Measurements from ENCODE around the gene TIMM23. TPM values are rescaled to one million over a fixed set of nuclear protein-coding genes. Genes with fewer than 3 reads are reported as not detected.

TIMM23 gene
- total and polyA plus RNA-seq, 2 donors from 2014 or later: 52.0 to 107 TPM

GRCh38 chr10:46017733-46018132 lies 45.4 kb downstream of the TIMM23 start:
- peaks cover 2 to 24% (median 23%) of the 10 kb centered on the region in 3 donors for H3K4me1 ChIP-seq (ENCODE audit: control insufficient read depth in 2 of 3, insufficient read depth in 2 of 3, low read depth in 1 of 3, low read length in 3 of 3)
- intact Hi-C loops (cut with DNase I): no loop called here
- H3K27ac ChIP-seq (ENCODE audit: low read depth in 2 of 2, low read length in 2 of 2): no peak overlapping the region

GRCh38 chr10:46018453-46019176 lies 46.3 kb downstream of the TIMM23 start:
- Histone ChIP-seq H3K4me3 (ENCODE audit: low read length in 3 of 3) (peak overlapping the region in 1 of 3 donors; percentile 31), H3K9ac (ENCODE audit: low read length in 3 of 3) (peak overlapping the region in 1 of 3 donors; percentile 29), H3K27me3 (ENCODE audit: control insufficient read depth, insufficient read depth, low read length) (no peaks in the 10 kb centered on the region), H3K36me3 (ENCODE audit: control insufficient read depth in 2 of 3, insufficient read depth in 3 of 3, low read length in 3 of 3) (peaks cover 3 to 18% (median 5%) of the 10 kb centered on the region in 3 donors), H3K4me1 (ENCODE audit: control insufficient read depth in 2 of 3, insufficient read depth in 2 of 3, low read depth in 1 of 3, low read length in 3 of 3) (peaks cover 3 to 25% (median 24%) of the 10 kb centered on the region in 3 donors), H3K9me3 (ENCODE audit: control insufficient read depth in 2 of 3, insufficient read depth in 1 of 3, low read length in 3 of 3) (no peaks in the 10 kb centered on the region), H3K27ac (ENCODE audit: low read depth in 2 of 2, low read length in 2 of 2) (peak overlapping the region; percentile 20 to 37)
- no peak for DNase-seq
- intact Hi-C loops (cut with DNase I): no loop called here
- no peak for FAIRE-seq
- TF ChIP-seq CTCF (IDR thresholded peaks at IDR 0.05; ENCODE audit: borderline replicate concordance, extremely low read depth, insufficient read depth): no peak

More at GRCh38 chr10:46017733-46018132, 45.4 kb downstream of the TIMM23 start:
- no peak overlapping the region for H3K4me3 ChIP-seq (ENCODE audit: low read length in 3 of 3)
- H3K9ac ChIP-seq (ENCODE audit: low read length in 3 of 3): no peak overlapping the region
- peaks cover 8 to 24% (median 12%) of the 10 kb centered on the region in 3 donors for H3K36me3 ChIP-seq (ENCODE audit: control insufficient read depth in 2 of 3, insufficient read depth in 3 of 3, low read length in 3 of 3)
- no peaks in the 10 kb centered on the region for H3K9me3 ChIP-seq (ENCODE audit: control insufficient read depth in 2 of 3, insufficient read depth in 1 of 3, low read length in 3 of 3)
- H3K27me3 ChIP-seq (ENCODE audit: control insufficient read depth, insufficient read depth, low read length): no peaks in the 10 kb centered on the region
- TF ChIP-seq CTCF (IDR thresholded peaks at IDR 0.05; ENCODE audit: borderline replicate concordance, extremely low read depth, insufficient read depth): no peak
- FAIRE-seq (no peak), DNase-seq (no peak)

- Histone ChIP-seq H3K4me1 (ENCODE audit: control insufficient read depth in 2 of 3, insufficient read depth in 2 of 3, low read depth in 1 of 3, low read length in 3 of 3) (peaks cover 6 to 25% (median 24%) of the 10 kb centered on the region in 3 donors), H3K9me3 (ENCODE audit: control insufficient read depth in 2 of 3, insufficient read depth in 1 of 3, low read length in 3 of 3) (no peaks in the 10 kb centered on the region), H3K36me3 (ENCODE audit: control insufficient read depth in 2 of 3, insufficient read depth in 3 of 3, low read length in 3 of 3) (peaks cover 3 to 14% (median 5%) of the 10 kb centered on the region in 3 donors), H3K4me3 (ENCODE audit: low read length in 3 of 3) (peak overlapping the region in 2 of 3 donors; percentile 13 to 31), H3K9ac (ENCODE audit: low read length in 3 of 3) (peak overlapping the region in 1 of 3 donors; percentile 29), H3K27me3 (ENCODE audit: control insufficient read depth, insufficient read depth, low read length) (no peaks in the 10 kb centered on the region), H3K27ac (ENCODE audit: low read depth in 2 of 2, low read length in 2 of 2) (peak overlapping the region; percentile 37 to 48)
- intact Hi-C loops (cut with DNase I): no loop called here
- no peak for TF ChIP-seq CTCF (IDR thresholded peaks at IDR 0.05; ENCODE audit: borderline replicate concordance, extremely low read depth, insufficient read depth)
- peak in 3 of 5 donors; percentile 54 to 59 (median 54) for DNase-seq
- FAIRE-seq: no peak
These were observed 46.9 kb downstream of the TIMM23 start for GRCh38 chr10:46019177-46019528.

Measured in kidney (tissue), 14 donors.